HEK293 (cell line): ENCODE data around the gene RNASEH2B.
A peak's percentile ranks its signal among the peaks of the same experiment; 100 is the strongest.

Source experiments
- CTCF ChIA-PET: fragments of 350-600 bp; formaldehyde crosslinking; extraction: SDS; loops from one replicate; lab custom pipeline; 2021; ENCODE audit warnings: antibody characterized with exemption; lab: Yijun Ruan, JAX
- POLR2A ChIA-PET: fragments of 300-600 bp; formaldehyde crosslinking; extraction: SDS; loops from one replicate; lab custom pipeline; 2020; ENCODE audit warnings: antibody characterized with exemption, inconsistent platforms; lab: Yijun Ruan, JAX
- H3K27ac ChIP-seq: fragments of 200-500 bp; sonication (Bioruptor generic); 2 replicates; pipeline ENCODE4 v1.5.1; 2014; ENCODE audit warnings: low read depth, low read length, control low read depth, inconsistent platforms; ENCODE audit errors: extremely low read depth
- H3K36me3 ChIP-seq, 2 experiments: fragments of 200-500 bp in 1 of 2; sonication (Bioruptor generic) in 1 of 2; 1 replicate in 1 of 2; 2 replicates in 1 of 2; pipeline ENCODE4 v1.5.1; 2014 to 2017; ENCODE audit warnings: inconsistent platforms in 2 of 2, low read length in 2 of 2; ENCODE audit not compliant: control insufficient read depth in 2 of 2, insufficient read depth in 1 of 2
- H3K4me1 ChIP-seq: fragments of 200-500 bp; sonication (Bioruptor generic); 2 replicates; pipeline ENCODE4 v1.5.1; 2014; ENCODE audit warnings: mild to moderate bottlenecking, low read length, inconsistent platforms; ENCODE audit not compliant: control insufficient read depth, insufficient read depth
- H3K4me3 ChIP-seq: 2 replicates; pipeline ENCODE4 v1.5.1; 2011; ENCODE audit warnings: low read depth, mild to moderate bottlenecking, control low read depth, low read length, moderate library complexity
- H3K9me3 ChIP-seq: fragments of 200-500 bp; sonication (Bioruptor generic); 2 replicates; pipeline ENCODE4 v1.5.1; 2014; ENCODE audit warnings: low read depth, low read length, inconsistent platforms; ENCODE audit not compliant: control insufficient read depth, insufficient read depth
- BCL11B ChIP-seq: fragments of 450-650 bp; formaldehyde crosslinking; IDR thresholded peaks from 2 replicates; pipeline ENCODE4 v1.5.1; 2016; ENCODE audit warnings: low read depth, missing biosample characterization, missing genetic modification characterization
- GLI2 ChIP-seq: fragments of 450-650 bp; formaldehyde crosslinking; IDR thresholded peaks from 2 replicates; pipeline ENCODE4; 2017; ENCODE audit warnings: missing biosample characterization, missing genetic modification characterization, low read depth, borderline replicate concordance
- KLF17 ChIP-seq: fragments of 450-650 bp; formaldehyde crosslinking; IDR thresholded peaks from 2 replicates; pipeline ENCODE4 v1.5.1; 2016; ENCODE audit warnings: missing biosample characterization, missing genetic modification characterization
- KLF9 ChIP-seq: fragments of 450-650 bp; formaldehyde crosslinking; IDR thresholded peaks from 2 replicates; pipeline ENCODE4 v1.5.1; 2016; ENCODE audit warnings: missing biosample characterization, missing genetic modification characterization, low read depth
- SETDB1 ChIP-seq: IDR thresholded peaks from one replicate; pipeline ENCODE4 v1.6.1; 2017; ENCODE audit warnings: mild to moderate bottlenecking, low read length, moderate library complexity, mixed read lengths; ENCODE audit not compliant: insufficient read length
- SP2 ChIP-seq: fragments of 450-650 bp; formaldehyde crosslinking; IDR thresholded peaks from 2 replicates; pipeline ENCODE4 v1.5.1; 2016; ENCODE audit warnings: missing biosample characterization, missing genetic modification characterization
- TCF7L2 ChIP-seq: IDR thresholded peaks from 2 replicates; pipeline ENCODE4 v1.6.1; 2011; ENCODE audit warnings: low read depth, mild to moderate bottlenecking, inconsistent platforms, low read length, moderate library complexity, borderline replicate concordance
- YY2 ChIP-seq: fragments of 450-650 bp; formaldehyde crosslinking; IDR thresholded peaks from 2 replicates; pipeline ENCODE4 v1.5.1; 2016; ENCODE audit warnings: missing biosample characterization, missing genetic modification characterization
- ZBTB20 ChIP-seq: fragments of 450-650 bp; formaldehyde crosslinking; IDR thresholded peaks from 2 replicates; pipeline ENCODE4 v1.5.1; 2016; ENCODE audit warnings: missing biosample characterization, missing genetic modification characterization
- ZBTB26 ChIP-seq: fragments of 450-650 bp; formaldehyde crosslinking; optimal IDR thresholded peaks from 2 replicates; pipeline ENCODE3; 2016; ENCODE audit warnings: missing biosample characterization, mild to moderate bottlenecking, missing genetic modification characterization
- ZIC2 ChIP-seq: fragments of 450-650 bp; formaldehyde crosslinking; IDR thresholded peaks from 2 replicates; pipeline ENCODE4 v1.5.1; 2016; ENCODE audit warnings: missing biosample characterization, missing genetic modification characterization
- ZNF133 ChIP-seq: fragments of 450-650 bp; formaldehyde crosslinking; IDR thresholded peaks from 2 replicates; pipeline ENCODE4 v1.5.1; 2016; ENCODE audit warnings: missing biosample characterization, missing genetic modification characterization
- ZNF16 ChIP-seq: fragments of 450-650 bp; formaldehyde crosslinking; IDR thresholded peaks from 2 replicates; pipeline ENCODE4 v1.5.1; 2016; ENCODE audit warnings: low read depth, missing biosample characterization, missing genetic modification characterization
- ZNF19 ChIP-seq: fragments of 450-650 bp; formaldehyde crosslinking; IDR thresholded peaks from 2 replicates; pipeline ENCODE4; 2016; ENCODE audit warnings: missing biosample characterization, missing genetic modification characterization, low read depth
- ZNF341 ChIP-seq: fragments of 450-650 bp; formaldehyde crosslinking; IDR thresholded peaks from 2 replicates; pipeline ENCODE4; 2016; ENCODE audit warnings: low read depth, missing biosample characterization, missing genetic modification characterization
- ZNF391 ChIP-seq: fragments of 450-650 bp; formaldehyde crosslinking; IDR thresholded peaks from 2 replicates; pipeline ENCODE4 v1.5.1; 2016; ENCODE audit warnings: low read depth, missing biosample characterization, missing genetic modification characterization, borderline replicate concordance
- ZNF433 ChIP-seq: fragments of 450-650 bp; formaldehyde crosslinking; IDR thresholded peaks from 2 replicates; pipeline ENCODE4 v1.5.1; 2016; ENCODE audit warnings: missing biosample characterization, missing genetic modification characterization, low read depth
- ZNF596 ChIP-seq: fragments of 450-650 bp; IDR thresholded peaks from 2 replicates; pipeline ENCODE4 v1.5.0; 2018; ENCODE audit warnings: missing biosample characterization, mild to moderate bottlenecking, missing genetic modification characterization, moderate library complexity
- ZNF629 ChIP-seq: fragments of 450-650 bp; formaldehyde crosslinking; IDR thresholded peaks from 2 replicates; pipeline ENCODE4 v1.5.1; 2017; ENCODE audit warnings: missing biosample characterization, missing genetic modification characterization
- ZNF776 ChIP-seq: fragments of 450-650 bp; formaldehyde crosslinking; IDR thresholded peaks from 2 replicates; pipeline ENCODE4 v1.5.0; 2017; ENCODE audit warnings: missing biosample characterization, missing genetic modification characterization, borderline replicate concordance
- ZSCAN23 ChIP-seq: fragments of 450-650 bp; formaldehyde crosslinking; IDR thresholded peaks from 2 replicates; pipeline ENCODE4 v1.5.1; 2016; ENCODE audit warnings: missing biosample characterization, missing genetic modification characterization
- TF ChIP-seq, protein P1 (sequence below): fragments of 450-650 bp; formaldehyde crosslinking; IDR thresholded peaks from 2 replicates; pipeline ENCODE4 v1.5.1; 2016; ENCODE audit warnings: missing biosample characterization, missing genetic modification characterization
- TF ChIP-seq, protein P2 (sequence below): fragments of 450-650 bp; formaldehyde crosslinking; IDR thresholded peaks from 2 replicates; pipeline ENCODE4 v1.5.1; 2017; ENCODE audit warnings: missing biosample characterization, missing genetic modification characterization
- TF ChIP-seq, protein P3 (sequence below): fragments of 450-650 bp; formaldehyde crosslinking; conservative IDR thresholded peaks from 2 replicates; pipeline ENCODE4 v1.5.1; 2016; ENCODE audit warnings: low read depth, missing biosample characterization, missing genetic modification characterization

RNASEH2B gene

GRCh38 chr13:50924025-50924424 lies 14.4 kb downstream of the RNASEH2B start:
- H3K27ac ChIP-seq, result no peak overlapping the region
- CTCF ChIA-PET, result interaction anchor here (0.6 kb wide), 1 partner anchor 947 kb away, joined by 3 read pairs; no protein-coding TSS in a partner anchor
- no peak overlapping the region for H3K4me3 ChIP-seq
- H3K9me3 ChIP-seq, result no peaks in the 10 kb centered on the region
- peak; percentile 50 for TF ChIP-seq SETDB1
- no peak for TF ChIP-seq ZBTB26 (tag by site-specific recombination)
- no peak for TF ChIP-seq TCF7L2
- no peak for TF ChIP-seq SP2 (tag by site-specific recombination)
- POLR2A ChIA-PET, result no interaction called here
- no peaks in the 10 kb centered on the region for H3K4me1 ChIP-seq
- H3K36me3 ChIP-seq, result no peaks in the 10 kb centered on the region

- H3K36me3 ChIP-seq, result peaks cover 4 to 21% of the 10 kb centered on the region in 2 experiments; a peak in 2 of 3 replicates
- POLR2A ChIA-PET, result no interaction called here
- TF ChIP-seq ZIC2 (no peak), ZSCAN23 (tag by site-specific recombination) (no peak), KLF9 (no peak)
- no peak overlapping the region for H3K4me3 ChIP-seq
- H3K27ac ChIP-seq, result no peak overlapping the region
- no peaks in the 10 kb centered on the region for H3K9me3 ChIP-seq
- CTCF ChIA-PET, result interaction anchor here (1.1 kb wide), 1 partner anchor 14 kb away, joined by 3 read pairs; no protein-coding TSS in a partner anchor
- H3K4me1 ChIP-seq, result no peaks in the 10 kb centered on the region
Measured at GRCh38 chr13:50927701-50928100, 18.1 kb downstream of the RNASEH2B start.

DNA sequence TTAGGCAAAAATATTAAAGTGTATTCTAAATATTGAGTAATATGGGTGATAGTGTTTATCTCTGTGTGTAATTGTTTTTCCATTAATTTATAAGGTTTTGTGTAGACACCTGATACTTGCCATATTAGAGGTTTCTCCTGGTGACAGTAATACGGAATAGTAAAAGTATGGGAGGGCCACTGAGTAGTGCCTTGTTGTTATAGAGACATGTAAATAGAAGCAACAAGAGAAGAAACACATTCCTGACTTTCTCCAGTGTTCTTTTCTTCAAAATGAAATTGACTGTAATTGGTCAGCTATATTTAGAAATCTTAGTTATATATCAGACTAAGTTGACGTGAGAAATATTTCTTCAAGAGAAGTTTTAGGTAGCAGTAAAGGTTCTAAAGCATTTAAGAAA lies 18.5 kb downstream of the RNASEH2B start:
- Histone ChIP-seq H3K9me3 (no peaks in the 10 kb centered on the region), H3K4me1 (no peaks in the 10 kb centered on the region), H3K4me3 (no peak overlapping the region), H3K27ac (no peak overlapping the region), H3K36me3 (peaks cover 4 to 25% of the 10 kb centered on the region in 2 experiments; a peak in 2 of 3 replicates)
- POLR2A ChIA-PET, result no interaction called here
- CTCF ChIA-PET, result interaction anchor here (1.1 kb wide), 2 partner anchors 14 to 16 kb away, joined by 3 read pairs; no protein-coding TSS in a partner anchor
- no peak for TF ChIP-seq ZNF341 (tag by site-specific recombination)
- TF ChIP-seq, protein P1, sequence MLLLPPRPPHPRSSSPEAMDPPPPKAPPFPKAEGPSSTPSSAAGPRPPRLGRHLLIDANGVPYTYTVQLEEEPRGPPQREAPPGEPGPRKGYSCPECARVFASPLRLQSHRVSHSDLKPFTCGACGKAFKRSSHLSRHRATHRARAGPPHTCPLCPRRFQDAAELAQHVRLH (tag by site-specific recombination), result no peak
- no peak for TF ChIP-seq ZNF629 (tag by site-specific recombination)
- no peak for TF ChIP-seq YY2
- no peak for TF ChIP-seq ZNF596 (tag by site-specific recombination)
- no peak for TF ChIP-seq ZNF776 (tag by site-specific recombination)
- TF ChIP-seq GLI2, result no peak
- TF ChIP-seq KLF17 (tag by site-specific recombination), result no peak
- TF ChIP-seq, protein P2, sequence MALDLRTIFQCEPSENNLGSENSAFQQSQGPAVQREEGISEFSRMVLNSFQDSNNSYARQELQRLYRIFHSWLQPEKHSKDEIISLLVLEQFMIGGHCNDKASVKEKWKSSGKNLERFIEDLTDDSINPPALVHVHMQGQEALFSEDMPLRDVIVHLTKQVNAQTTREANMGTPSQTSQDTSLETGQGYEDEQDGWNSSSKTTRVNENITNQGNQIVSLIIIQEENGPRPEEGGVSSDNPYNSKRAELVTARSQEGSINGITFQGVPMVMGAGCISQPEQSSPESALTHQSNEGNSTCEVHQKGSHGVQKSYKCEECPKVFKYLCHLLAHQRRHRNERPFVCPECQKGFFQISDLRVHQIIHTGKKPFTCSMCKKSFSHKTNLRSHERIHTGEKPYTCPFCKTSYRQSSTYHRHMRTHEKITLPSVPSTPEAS, result no peak
- no peak for TF ChIP-seq BCL11B
- TF ChIP-seq, protein P3, sequence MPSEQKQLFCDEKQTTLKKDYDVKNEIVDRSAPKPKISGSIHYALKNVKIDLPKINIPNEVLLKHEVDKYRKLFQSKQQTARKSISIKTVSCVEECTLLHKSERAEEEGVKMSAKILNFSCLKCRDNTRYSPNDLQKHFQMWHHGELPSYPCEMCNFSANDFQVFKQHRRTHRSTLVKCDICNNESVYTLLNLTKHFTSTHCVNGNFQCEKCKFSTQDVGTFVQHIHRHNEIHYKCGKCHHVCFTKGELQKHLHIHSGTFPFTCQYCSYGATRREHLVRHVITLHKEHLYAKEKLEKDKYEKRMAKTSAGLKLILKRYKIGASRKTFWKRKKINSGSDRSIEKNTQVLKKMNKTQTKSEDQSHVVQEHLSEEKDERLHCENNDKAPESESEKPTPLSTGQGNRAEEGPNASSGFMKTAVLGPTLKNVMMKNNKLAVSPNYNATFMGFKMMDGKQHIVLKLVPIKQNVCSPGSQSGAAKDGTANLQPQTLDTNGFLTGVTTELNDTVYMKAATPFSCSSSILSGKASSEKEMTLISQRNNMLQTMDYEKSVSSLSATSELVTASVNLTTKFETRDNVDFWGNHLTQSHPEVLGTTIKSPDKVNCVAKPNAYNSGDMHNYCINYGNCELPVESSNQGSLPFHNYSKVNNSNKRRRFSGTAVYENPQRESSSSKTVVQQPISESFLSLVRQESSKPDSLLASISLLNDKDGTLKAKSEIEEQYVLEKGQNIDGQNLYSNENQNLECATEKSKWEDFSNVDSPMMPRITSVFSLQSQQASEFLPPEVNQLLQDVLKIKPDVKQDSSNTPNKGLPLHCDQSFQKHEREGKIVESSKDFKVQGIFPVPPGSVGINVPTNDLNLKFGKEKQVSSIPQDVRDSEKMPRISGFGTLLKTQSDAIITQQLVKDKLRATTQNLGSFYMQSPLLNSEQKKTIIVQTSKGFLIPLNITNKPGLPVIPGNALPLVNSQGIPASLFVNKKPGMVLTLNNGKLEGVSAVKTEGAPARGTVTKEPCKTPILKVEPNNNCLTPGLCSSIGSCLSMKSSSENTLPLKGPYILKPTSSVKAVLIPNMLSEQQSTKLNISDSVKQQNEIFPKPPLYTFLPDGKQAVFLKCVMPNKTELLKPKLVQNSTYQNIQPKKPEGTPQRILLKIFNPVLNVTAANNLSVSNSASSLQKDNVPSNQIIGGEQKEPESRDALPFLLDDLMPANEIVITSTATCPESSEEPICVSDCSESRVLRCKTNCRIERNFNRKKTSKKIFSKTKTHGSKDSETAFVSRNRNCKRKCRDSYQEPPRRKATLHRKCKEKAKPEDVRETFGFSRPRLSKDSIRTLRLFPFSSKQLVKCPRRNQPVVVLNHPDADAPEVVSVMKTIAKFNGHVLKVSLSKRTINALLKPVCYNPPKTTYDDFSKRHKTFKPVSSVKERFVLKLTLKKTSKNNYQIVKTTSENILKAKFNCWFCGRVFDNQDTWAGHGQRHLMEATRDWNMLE, result no peak
- TF ChIP-seq ZIC2, result no peak
- no peak for TF ChIP-seq ZNF133
- no peak for TF ChIP-seq ZBTB20 (tag by site-specific recombination)
- no peak for TF ChIP-seq ZNF433 (tag by site-specific recombination)
- no peak for TF ChIP-seq ZNF391 (tag by site-specific recombination)
- no peak for TF ChIP-seq ZNF19 (tag by site-specific recombination)
- no peak for TF ChIP-seq ZNF16 (tag by site-specific recombination)
